GM10266 (cell line): ENCODE measurements around the gene LPP.

Experiments
- DNase-seq: peaks from one replicate; pipeline ENCODE4 v3.0.0; 2012; ENCODE audit errors: extremely low spot score
- CTCF ChIP-seq: IDR thresholded peaks from 2 replicates; pipeline ENCODE4 v1.5.1; 2012; ENCODE audit warnings: mild to moderate bottlenecking, low read depth; ENCODE audit not compliant: control insufficient read depth, insufficient read depth; ENCODE audit errors: missing control alignments

LPP gene

GRCh38 chr3:188218603-188219002 lies 64.6 kb downstream of the LPP start:
- TF ChIP-seq CTCF = no peak
- DNase-seq = no peak

GRCh38 chr3:188219147-188219546 lies 65.2 kb downstream of the LPP start:
- DNase-seq = no peak
- no peak for TF ChIP-seq CTCF

- no peak for TF ChIP-seq CTCF
- DNase-seq = no peak
Measured at GRCh38 chr3:188220097-188220788, 66.3 kb downstream of the LPP start.

- TF ChIP-seq CTCF = no peak
- no peak for DNase-seq
Measured at GRCh38 chr3:188220988-188221818, 67.2 kb downstream of the LPP start.

- TF ChIP-seq CTCF = no peak
- no peak for DNase-seq
Measured at GRCh38 chr3:188223936-188224335, 70.0 kb downstream of the LPP start.

- no peak for TF ChIP-seq CTCF
- no peak for DNase-seq
Measured at GRCh38 chr3:188227442-188227841, 73.5 kb downstream of the LPP start.

GRCh38 chr3:188229177-188229576 lies 75.2 kb downstream of the LPP start:
- no peak for DNase-seq

More at GRCh38 chr3:188229177-188229576, 75.2 kb downstream of the LPP start:
- no peak for TF ChIP-seq CTCF
